HepG2 (cell line): Measurements from ENCODE around the gene TCFL5. TPM values are rescaled to one million over a fixed set of nuclear protein-coding genes. Genes with fewer than 3 reads are reported as not detected.
A peak's percentile ranks its signal among the peaks of the same experiment; 100 is the strongest.

ENCODE experiments used
- ATF7 ChIP-seq, 2 experiments: fragments of 450-650 bp in 1 of 2; sonication (generic) in 1 of 2; formaldehyde crosslinking in 1 of 2; IDR thresholded peaks; 2 replicates each; pipeline versions ENCODE4 v1.4.0 to v1.6.1; 2016 to 2020; ENCODE audit warnings: antibody characterized with exemption in 1 of 2, mild to moderate bottlenecking in 1 of 2, missing genetic modification reagents in 1 of 2
- CBFB ChIP-seq: sonication (generic); formaldehyde crosslinking; IDR thresholded peaks from 2 replicates; pipeline ENCODE4 v1.4.0; 2020; ENCODE audit warnings: missing genetic modification reagents
- CBX5 ChIP-seq: sonication (generic); formaldehyde crosslinking; IDR thresholded peaks from 2 replicates; pipeline ENCODE4 v1.4.0; 2020; ENCODE audit warnings: missing genetic modification reagents, borderline replicate concordance
- CREM ChIP-seq, 2 experiments: sonication (generic) in 1 of 2; formaldehyde crosslinking in 1 of 2; IDR thresholded peaks; 2 replicates each; pipeline versions ENCODE4 v1.4.0 to v1.6.1; 2016 to 2020; ENCODE audit warnings: antibody characterized with exemption in 1 of 2, mild to moderate bottlenecking in 1 of 2, missing genetic modification reagents in 1 of 2
- HIC2 ChIP-seq: sonication (generic); formaldehyde crosslinking; IDR thresholded peaks from 2 replicates; pipeline ENCODE4 v1.9.0; 2022; ENCODE audit warnings: low read depth, missing genetic modification reagents
- HMG20B ChIP-seq: conservative IDR thresholded peaks from 2 replicates; pipeline ENCODE4 v1.6.1; 2016; ENCODE audit warnings: missing genetic modification reagents, missing compliant biosample characterization
- HNRNPH1 ChIP-seq: fragments of 200-400 bp; formaldehyde crosslinking; optimal IDR thresholded peaks from 2 replicates; pipeline ENCODE3; 2017; ENCODE audit warnings: mild to moderate bottlenecking, low read depth, low read length
- KAT7 ChIP-seq: IDR thresholded peaks from 2 replicates; pipeline ENCODE4 v1.6.1; 2018; ENCODE audit warnings: borderline replicate concordance, missing compliant biosample characterization
- KLF13 ChIP-seq: sonication (generic); formaldehyde crosslinking; IDR thresholded peaks from 2 replicates; pipeline ENCODE4 v1.4.0; 2020; ENCODE audit warnings: mild to moderate bottlenecking, missing genetic modification reagents
- MBD4 ChIP-seq: IDR thresholded peaks from 2 replicates; pipeline ENCODE4 v1.6.1; 2012; ENCODE audit warnings: low read length, inconsistent platforms, borderline replicate concordance
- MTERF4 ChIP-seq: sonication (generic); formaldehyde crosslinking; IDR thresholded peaks from 2 replicates; pipeline ENCODE4 v1.8.0; 2023; ENCODE audit warnings: mild to moderate bottlenecking, missing genetic modification reagents
- MTF1 ChIP-seq: sonication (generic); formaldehyde crosslinking; IDR thresholded peaks from 2 replicates; pipeline ENCODE4 v1.5.0; 2020; ENCODE audit warnings: missing genetic modification reagents
- MXD4 ChIP-seq: IDR thresholded peaks from 2 replicates; pipeline ENCODE4 v1.6.1; 2016; ENCODE audit warnings: mild to moderate bottlenecking, missing biosample characterization, missing genetic modification reagents
- PCBP1 ChIP-seq: fragments of 200-400 bp; formaldehyde crosslinking; IDR thresholded peaks from 2 replicates; pipeline ENCODE4 v1.6.1; 2017; ENCODE audit warnings: mild to moderate bottlenecking, low read depth, low read length, borderline replicate concordance
- PITX1 ChIP-seq: sonication (generic); formaldehyde crosslinking; IDR thresholded peaks from 2 replicates; pipeline ENCODE4 v1.5.1; 2020; ENCODE audit warnings: mild to moderate bottlenecking, missing genetic modification reagents
- POLR2AphosphoS5 ChIP-seq: IDR thresholded peaks from 2 replicates; pipeline ENCODE4 v1.6.1; 2012; ENCODE audit warnings: low read depth, low read length
- RBAK ChIP-seq: sonication (generic); formaldehyde crosslinking; IDR thresholded peaks from 2 replicates; pipeline ENCODE4 v1.5.1; 2020; ENCODE audit warnings: mild to moderate bottlenecking, missing genetic modification reagents
- SNRNP70 ChIP-seq: fragments of 200-400 bp; formaldehyde crosslinking; IDR thresholded peaks from 2 replicates; pipeline ENCODE4 v1.6.1; 2017; ENCODE audit warnings: mild to moderate bottlenecking, low read depth, low read length, moderate library complexity
- SRF ChIP-seq: IDR thresholded peaks from 2 replicates; pipeline ENCODE4 v1.6.1; 2011; ENCODE audit warnings: mild to moderate bottlenecking, low read depth, low read length, moderate library complexity
- TBX3 ChIP-seq: fragments of 450-650 bp; IDR thresholded peaks from 2 replicates; pipeline ENCODE4 v1.6.1; 2017; ENCODE audit warnings: antibody characterized with exemption, mild to moderate bottlenecking, inconsistent platforms, borderline replicate concordance
- ZBTB20 ChIP-seq: sonication (generic); formaldehyde crosslinking; IDR thresholded peaks from 2 replicates; pipeline ENCODE4 v1.8.1; 2023; ENCODE audit warnings: missing genetic modification reagents, low read depth, mild to moderate bottlenecking, borderline replicate concordance
- ZFP36L2 ChIP-seq: sonication (generic); formaldehyde crosslinking; IDR thresholded peaks from 2 replicates; pipeline ENCODE4 v1.4.0; 2020; ENCODE audit warnings: missing genetic modification reagents
- ZMAT3 ChIP-seq: sonication (generic); formaldehyde crosslinking; conservative IDR thresholded peaks from 2 replicates; pipeline ENCODE4 v1.7.0; 2021; ENCODE audit warnings: missing genetic modification reagents
- ZNF20 ChIP-seq: sonication (generic); formaldehyde crosslinking; IDR thresholded peaks from 2 replicates; pipeline ENCODE4 v1.4.0; 2020; ENCODE audit warnings: mild to moderate bottlenecking, moderate library complexity, missing genetic modification reagents
- ZNF274 ChIP-seq: sonication (generic); formaldehyde crosslinking; IDR thresholded peaks from 2 replicates; pipeline ENCODE4 v1.5.1; 2020; ENCODE audit warnings: mild to moderate bottlenecking, missing genetic modification reagents
- ZNF687 ChIP-seq: sonication (generic); formaldehyde crosslinking; IDR thresholded peaks from 2 replicates; pipeline ENCODE4 v1.5.1; 2020; ENCODE audit warnings: mild to moderate bottlenecking, missing genetic modification reagents, moderate library complexity
- ZNF746 ChIP-seq: sonication (generic); formaldehyde crosslinking; IDR thresholded peaks from 2 replicates; pipeline ENCODE4 v1.8.0; 2022; ENCODE audit warnings: mild to moderate bottlenecking, missing genetic modification reagents
- polyA plus RNA-seq, 8 experiments: library from polyadenylated mRNA; depleted of rRNA in 3 of 8; stranded (reverse) in 7 of 8; unstranded in 1 of 8; fragments of >200 nt; fragmentation: Illumina TruSeq in 4 of 8; extraction: Trizol in 4 of 8; gene quantifications; 2 replicates each; pipeline versions ENCODE4 v1.2.1 to v1.2.3, GENCODE V29; 2011 to 2016; ENCODE audit warnings: low read depth in 4 of 8, missing spikeins in 1 of 8, mixed read lengths in 1 of 8; ENCODE audit not compliant: insufficient read depth in 1 of 8
- total RNA-seq, 5 experiments: library from RNA; depleted of rRNA; stranded (reverse); fragments of >200 nt; fragmentation: Illumina TruSeq; extraction: Trizol; gene quantifications; 2 replicates each; pipeline ENCODE4 v1.2.3, GENCODE V29; 2016; ENCODE audit warnings: low read depth in 1 of 5

Gene TCFL5
- total and polyA plus RNA-seq, 2 of the 13 experiments (the other 11 are each of a cell fraction or from before 2014, with no cell fraction given), result 14.8 to 20.0 TPM

DNA sequence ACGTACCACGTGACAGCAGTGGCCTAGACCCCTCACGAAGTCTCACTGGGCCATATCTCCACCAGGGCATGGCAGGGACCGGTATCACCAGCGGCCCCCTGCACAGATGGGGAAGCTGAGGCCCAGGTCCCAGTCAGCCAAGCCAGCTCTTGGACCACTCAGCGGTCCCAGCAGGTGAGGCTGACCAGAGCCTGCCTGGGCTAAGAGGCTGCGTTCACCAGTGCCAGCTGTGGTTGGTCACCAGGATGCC, 67.9 kb downstream of the TCFL5 start (continued):
- no peak for TF ChIP-seq CBX5 (CRISPR knock-in tag)
- no peak for TF ChIP-seq CBFB
- TF ChIP-seq ATF7 (IDR thresholded peaks at IDR 0.05), result no peak
- no peak for TF ChIP-seq ATF7 (CRISPR knock-in tag; IDR thresholded peaks at IDR 0.05)
- no peak for TF ChIP-seq CREM (IDR thresholded peaks at IDR 0.05)
- no peak for TF ChIP-seq CREM (CRISPR knock-in tag; IDR thresholded peaks at IDR 0.05)
- TF ChIP-seq ZNF746 (CRISPR knock-in tag), result 0 out of 2 replicates have a peak, but pooled peaks have one; percentile 26
- TF ChIP-seq ZNF274 (CRISPR knock-in tag), result 0 out of 2 replicates have a peak, but pooled peaks have one; percentile 26
- 0 out of 2 replicates have a peak, but pooled peaks have one; percentile 16 for TF ChIP-seq KAT7 (CRISPR knock-in tag)
- no peak for TF ChIP-seq PCBP1
- no peak for TF ChIP-seq POLR2AphosphoS5
- TF ChIP-seq PITX1, result peak; percentile 69; the same call in 1 of the 2 replicates
- no peak; the same call in 1 of the 2 replicates for TF ChIP-seq ZNF687
- TF ChIP-seq ZFP36L2 (CRISPR knock-in tag), result no peak
- TF ChIP-seq MTF1 (CRISPR knock-in tag), result no peak
- no peak for TF ChIP-seq SNRNP70
- no peak for TF ChIP-seq HMG20B (CRISPR knock-in tag)
- no peak for TF ChIP-seq ZMAT3 (CRISPR knock-in tag)
- TF ChIP-seq ZBTB20 (CRISPR knock-in tag), result 0 out of 2 replicates have a peak, but pooled peaks have one; percentile 12
- no peak for TF ChIP-seq ZNF20
- no peak for TF ChIP-seq RBAK (CRISPR knock-in tag)
- TF ChIP-seq HIC2, result peak; percentile 70; the same call in 1 of the 2 replicates
- no peak for TF ChIP-seq MBD4
- TF ChIP-seq HNRNPH1, result no peak
- TF ChIP-seq MTERF4 (CRISPR knock-in tag), result no peak
- TF ChIP-seq MXD4 (CRISPR knock-in tag), result no peak
- TF ChIP-seq KLF13 (CRISPR knock-in tag), result no peak
- TF ChIP-seq SRF, result no peak
- TF ChIP-seq TBX3, result no peak
